T-helper 17 cell (primary cell): ENCODE measurements around the gene HAPLN1. TPM values are rescaled to one million over a fixed set of nuclear protein-coding genes. Genes with fewer than 3 reads are reported as not detected.

Source experiments
- ATAC-seq: fragments of 150-1000 bp; cut with Tn5 transposase; 2 replicates; pipeline ENCODE4 v1.10.0; 2021; ENCODE audit warnings: mild to moderate bottlenecking, moderate library complexity
- DNase-seq, 3 donors: peaks; one replicate each; pipeline versions ENCODE4 v3.0.0 to v3.0.0-alpha.2; 2020 to 2021
- H3K9me3 ChIP-seq: one replicate; pipeline ENCODE4 v1.7.0; 2013; ENCODE audit warnings: low read length, mild to moderate bottlenecking; ENCODE audit not compliant: control insufficient read depth, poor library complexity, severe bottlenecking
- H3K27ac Mint-ChIP-seq: one replicate; pipeline ENCODE4 v1.8.0; 2022; ENCODE audit warnings: mild to moderate bottlenecking, moderate library complexity, mixed read lengths
- H3K27me3 Mint-ChIP-seq: one replicate; pipeline ENCODE4 v1.8.0; 2022; ENCODE audit warnings: mixed read lengths
- H3K36me3 Mint-ChIP-seq: one replicate; pipeline ENCODE4 v1.8.0; 2022; ENCODE audit warnings: low read depth, mixed read lengths
- H3K4me1 Mint-ChIP-seq: one replicate; pipeline ENCODE4 v1.8.0; 2022; ENCODE audit warnings: mild to moderate bottlenecking, mixed read lengths
- H3K4me3 Mint-ChIP-seq: one replicate; pipeline ENCODE4 v1.8.0; 2022; ENCODE audit warnings: mild to moderate bottlenecking, moderate library complexity, mixed read lengths
- total RNA-seq, 4 donors: library from RNA in 2 of 4; stranded (reverse) in 2 of 4; gene quantifications; one replicate each; pipeline ENCODE4 v1.2.3 and lab custom pipeline; 2022 to 2026

HAPLN1 gene
- total RNA-seq, 2 donors from 2014 or later = not detected

DNA sequence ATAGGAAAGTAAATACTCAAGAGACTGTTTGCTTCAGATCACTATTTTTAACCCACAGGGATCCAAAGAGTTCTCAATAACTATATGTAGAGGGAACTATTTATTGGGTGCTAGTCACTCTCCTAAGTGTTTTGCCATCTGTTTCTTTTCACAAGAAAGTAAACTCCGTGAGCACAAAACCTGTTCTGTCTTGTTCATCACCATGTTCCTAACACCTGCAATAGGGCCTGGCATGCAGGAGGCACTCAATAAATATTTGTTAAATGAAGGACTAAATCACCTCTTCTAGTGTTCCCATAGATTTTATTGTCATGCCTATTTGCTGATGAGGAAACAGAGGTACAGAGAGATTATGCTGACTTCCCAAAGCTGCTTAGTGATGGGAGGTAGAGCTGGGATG, 130.9 kb downstream of the HAPLN1 start:
- H3K9me3 ChIP-seq = no peaks in the 10 kb centered on the region
- Mint-ChIP-seq H3K27ac (no peak overlapping the region), H3K4me1 (no peaks in the 10 kb centered on the region), H3K4me3 (no peak overlapping the region), H3K36me3 (no peaks in the 10 kb centered on the region), H3K27me3 (peaks cover 20% of the 10 kb centered on the region)
- no peak for DNase-seq
- ATAC-seq = no peak

Other genes with a start within 250 kb of the HAPLN1 start
- 10 to 100 TPM in 1 of 2 donors, 1 to 10 TPM in 1; 8.0 to 34.2 TPM for gene VCAN, start 249.1 kb downstream of the HAPLN1 start, total RNA-seq